NCI-H226 (cell line): ENCODE measurements around the gene ASIC4.

ENCODE experiments used
- DNase-seq: peaks from one replicate; pipeline ENCODE4 v3.0.0-alpha.2; 2015

Gene ASIC4

GRCh38 chr2:219516888-219517287 is 2.6 kb downstream of the ASIC4 start:
- DNase-seq = no peak

GRCh38 chr2:219517954-219518778 is 3.9 kb downstream of the ASIC4 start:
- no peak for DNase-seq

- DNase-seq = no peak
Observed at GRCh38 chr2:219519526-219519916, 5.2 kb downstream of the ASIC4 start.

GRCh38 chr2:219520079-219520478 is 5.8 kb downstream of the ASIC4 start:
- DNase-seq = no peak

- DNase-seq = peak; percentile 63
Observed at GRCh38 chr2:219521066-219521880, 7.0 kb downstream of the ASIC4 start.

DNA sequence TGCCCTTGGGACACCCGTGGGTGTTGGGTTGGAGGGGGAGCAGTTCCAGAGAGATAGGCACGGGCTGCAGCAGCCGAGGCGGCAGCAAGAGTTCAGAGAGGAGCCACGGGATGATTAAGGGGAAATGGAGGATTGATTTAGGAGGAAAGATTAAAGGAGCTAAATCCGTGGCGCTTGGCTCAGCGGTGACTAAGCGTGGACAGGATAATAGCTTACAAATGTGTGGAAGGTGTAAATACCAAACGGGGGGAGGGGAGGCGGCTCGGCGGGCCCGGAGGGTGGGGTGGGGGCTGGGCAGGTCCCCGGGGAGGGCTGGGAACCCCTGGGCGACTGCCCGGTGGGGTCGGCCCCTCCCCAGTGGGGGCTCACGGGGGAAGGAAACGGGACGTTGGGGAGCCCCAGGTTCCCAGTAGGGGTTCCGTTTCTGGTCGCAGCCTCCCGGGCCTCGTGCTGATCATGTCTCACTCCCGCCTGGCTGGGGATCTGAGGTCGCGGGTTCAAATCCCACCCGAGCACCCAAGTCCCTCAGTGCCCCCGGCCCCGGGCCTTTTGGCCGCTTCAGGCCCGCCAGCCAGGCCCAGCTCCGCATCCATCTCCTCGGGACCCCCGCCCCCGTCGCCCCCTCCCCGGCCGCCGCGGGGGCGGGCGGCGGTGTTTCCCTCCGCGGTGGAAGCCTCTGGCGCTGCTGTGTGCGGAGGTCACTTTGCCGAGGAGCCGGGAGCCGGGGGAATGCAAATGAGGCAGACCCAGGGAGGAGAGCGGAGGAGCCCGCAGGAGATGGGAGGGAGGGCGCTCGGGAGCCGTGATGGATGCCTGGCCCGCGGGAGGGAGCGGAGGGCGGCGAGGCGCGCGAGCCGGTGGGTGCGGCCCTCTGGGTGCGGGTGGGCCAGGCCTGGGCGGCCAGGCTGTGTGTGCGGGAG is 8.1 kb downstream of the ASIC4 start:
- DNase-seq = peak; percentile 77

DNA sequence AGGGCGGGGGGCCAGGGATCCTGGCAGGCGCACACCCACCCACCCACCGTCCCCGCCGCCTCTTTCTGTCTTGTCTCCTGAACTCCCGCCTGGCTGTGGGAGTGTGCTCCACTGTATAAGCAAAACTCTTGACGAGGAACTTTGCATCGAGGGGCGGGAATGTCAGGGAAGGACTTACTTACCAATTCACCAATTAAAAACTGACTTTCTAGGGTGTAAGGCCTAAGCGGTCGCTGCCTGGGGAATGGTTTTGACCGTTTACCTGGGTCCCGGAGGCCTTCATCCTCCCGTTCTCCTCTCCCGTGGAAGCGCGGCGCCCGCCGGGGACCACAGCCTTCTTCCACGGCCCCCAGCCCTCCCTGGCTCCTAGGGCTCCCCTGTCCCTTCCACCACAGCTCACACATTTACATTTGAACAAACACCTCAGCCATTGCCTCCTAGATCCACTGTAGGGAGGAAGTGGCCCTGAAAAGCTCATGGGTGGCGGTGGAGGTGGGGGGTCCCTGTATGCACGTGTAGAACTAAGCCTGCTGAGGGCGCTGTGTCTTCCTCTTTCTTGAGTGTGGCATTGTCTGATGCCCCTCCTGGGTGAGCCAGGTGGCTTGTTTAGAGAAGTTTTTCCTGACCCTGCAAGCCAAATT is 8.9 kb downstream of the ASIC4 start:
- no peak for DNase-seq

DNA sequence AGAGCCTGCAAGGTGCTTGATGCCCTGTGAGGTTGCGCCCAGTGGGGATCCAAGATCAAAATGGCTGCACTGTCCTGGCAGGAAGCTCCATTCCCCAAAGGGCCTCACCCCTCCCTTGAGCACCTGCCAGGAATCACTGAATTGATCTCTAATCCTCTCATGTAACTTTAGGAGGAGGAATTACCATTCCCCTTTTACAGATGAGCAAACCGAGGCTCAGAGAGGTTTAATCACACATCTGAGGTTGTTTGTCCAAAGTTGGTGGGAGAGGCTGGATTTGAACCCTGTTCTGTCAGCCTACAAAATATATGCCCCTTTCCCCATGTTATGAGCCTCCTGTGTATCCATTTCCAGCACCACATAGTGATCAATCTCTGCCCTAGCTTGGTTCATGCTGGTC is 10.5 kb downstream of the ASIC4 start:
- no peak for DNase-seq

GRCh38 chr2:219525533-219526232 is 11.4 kb downstream of the ASIC4 start:
- peak; percentile 63 for DNase-seq

GRCh38 chr2:219526320-219527075 is 12.2 kb downstream of the ASIC4 start:
- no peak for DNase-seq

DNA sequence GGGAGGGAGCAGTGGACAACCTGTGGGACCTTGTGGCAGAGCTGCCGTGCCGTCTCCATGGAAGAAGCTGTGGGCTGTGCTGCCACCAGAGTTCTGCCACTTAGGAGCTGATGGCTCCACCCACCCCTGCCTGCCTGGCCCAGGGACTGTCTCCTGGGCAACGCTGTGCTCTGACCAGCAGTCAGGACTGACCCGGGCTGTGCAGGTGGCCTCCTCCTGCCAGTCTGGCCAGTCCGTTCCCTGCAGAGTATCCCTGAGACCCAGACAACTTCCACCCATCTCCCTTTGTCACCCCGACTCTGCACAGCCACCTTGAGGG is 12.8 kb downstream of the ASIC4 start:
- no peak for DNase-seq

GRCh38 chr2:219527472-219527871 is 13.2 kb downstream of the ASIC4 start:
- no peak for DNase-seq

DNA sequence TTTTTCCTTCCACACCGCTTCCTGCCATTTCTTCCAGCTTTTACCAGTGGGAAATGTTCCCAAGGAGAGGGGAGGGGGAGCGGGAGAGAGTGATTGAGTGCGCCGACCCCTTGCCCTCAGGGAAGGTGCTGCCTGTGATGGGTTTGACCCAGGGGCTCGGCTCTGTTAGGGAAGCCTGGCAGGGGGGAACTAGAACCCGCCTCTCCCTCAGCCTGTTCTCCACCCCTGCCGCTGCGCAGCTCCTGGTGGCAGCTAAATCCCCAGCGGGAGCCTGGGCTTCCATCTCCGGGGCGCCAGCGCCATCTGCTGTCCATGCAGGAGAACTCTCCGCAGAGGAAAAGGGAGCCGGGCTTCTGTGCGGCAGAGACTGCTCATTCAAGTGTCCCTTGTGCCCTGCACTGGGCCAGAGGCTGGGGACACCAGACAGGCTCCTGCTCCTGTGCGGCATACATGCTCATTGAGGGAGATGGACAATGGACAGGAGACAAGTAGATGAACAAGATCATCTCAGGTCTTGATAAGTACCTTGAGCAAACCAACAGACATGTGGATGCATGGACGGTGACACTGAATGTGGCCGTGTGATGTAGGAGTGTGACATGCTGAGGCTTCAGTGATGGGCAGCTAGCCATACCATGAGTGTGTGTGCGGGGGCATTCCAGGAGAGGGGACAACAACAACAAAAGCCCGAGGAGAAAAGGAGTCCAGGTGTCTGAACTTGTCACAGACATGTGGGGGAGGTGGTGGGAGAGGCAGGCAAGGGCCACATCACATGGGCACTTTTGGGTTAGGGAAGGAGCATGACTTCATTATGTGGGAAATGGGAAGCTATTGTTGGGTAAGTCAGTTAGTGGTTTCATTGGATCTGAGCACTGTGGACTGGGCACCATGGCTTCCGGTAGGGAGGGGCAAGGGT is 16.0 kb downstream of the ASIC4 start:
- peak; percentile 64 for DNase-seq

DNA sequence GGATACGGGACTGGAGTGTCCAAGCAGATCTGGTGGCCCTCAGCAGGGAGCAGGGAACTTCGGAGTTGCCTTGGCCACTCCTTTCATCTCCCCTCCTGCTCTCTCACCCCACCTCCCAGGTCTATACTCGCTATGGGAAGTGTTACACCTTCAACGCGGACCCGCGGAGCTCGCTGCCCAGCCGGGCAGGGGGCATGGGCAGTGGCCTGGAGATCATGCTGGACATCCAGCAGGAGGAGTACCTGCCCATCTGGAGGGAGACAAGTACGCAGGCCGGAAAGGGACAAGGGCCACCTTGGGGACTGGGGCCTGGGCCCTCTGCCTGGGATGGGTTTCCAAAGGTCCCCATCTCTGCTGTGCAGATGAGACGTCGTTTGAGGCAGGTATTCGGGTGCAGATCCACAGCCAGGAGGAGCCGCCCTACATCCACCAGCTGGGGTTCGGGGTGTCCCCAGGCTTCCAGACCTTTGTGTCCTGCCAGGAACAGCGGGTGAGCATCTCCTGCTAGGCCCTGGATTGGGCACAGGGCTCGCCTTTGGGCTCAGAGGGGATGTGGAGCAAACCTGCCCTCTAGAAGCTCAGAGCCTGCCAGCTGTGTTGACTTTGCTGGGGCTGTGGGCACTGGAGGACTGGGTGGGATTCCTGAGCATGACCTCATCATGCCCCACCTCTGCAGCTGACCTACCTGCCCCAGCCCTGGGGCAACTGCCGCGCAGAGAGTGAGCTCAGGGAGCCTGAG is 17.5 kb downstream of the ASIC4 start:
- DNase-seq = no peak

DNA sequence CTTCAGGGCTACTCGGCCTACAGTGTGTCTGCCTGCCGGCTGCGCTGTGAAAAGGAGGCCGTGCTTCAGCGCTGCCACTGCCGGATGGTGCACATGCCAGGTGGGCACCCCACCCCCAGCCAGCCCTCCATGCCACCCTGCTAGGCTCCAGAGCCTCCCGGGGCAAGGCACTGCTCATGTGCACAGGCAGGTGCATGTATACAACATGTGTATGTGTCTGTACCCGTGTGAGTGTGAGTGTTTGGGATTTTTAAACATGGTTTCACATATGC is 18.0 kb downstream of the ASIC4 start:
- DNase-seq = no peak

GRCh38 chr2:219533930-219534661 is 19.8 kb downstream of the ASIC4 start:
- no peak for DNase-seq

GRCh38 chr2:219536425-219536824 is 22.1 kb downstream of the ASIC4 start:
- no peak for DNase-seq

GRCh38 chr2:219536967-219537366 is 22.7 kb downstream of the ASIC4 start:
- no peak for DNase-seq
